Testis (tissue), 2 donors: ENCODE measurements around the gene HOXA5.

Source experiments
- POLR2A ChIP-seq: fragments of 450-650 bp; IDR thresholded peaks from one replicate; pipeline ENCODE4 v1.6.1; 2017; ENCODE audit warnings: antibody characterized with exemption, mild to moderate bottlenecking, moderate library complexity
- TF ChIP-seq, protein P1 (sequence below), 3 experiments: fragments of 450-650 bp in 2 of 3; fragments of 200-600 bp in 1 of 3; sonication (generic) in 1 of 3; IDR thresholded peaks; one replicate each; pipeline ENCODE4 v1.5.1; 2016 to 2019; ENCODE audit warnings: antibody characterized with exemption in 3 of 3, mild to moderate bottlenecking in 2 of 3, moderate library complexity in 1 of 3

DNA sequence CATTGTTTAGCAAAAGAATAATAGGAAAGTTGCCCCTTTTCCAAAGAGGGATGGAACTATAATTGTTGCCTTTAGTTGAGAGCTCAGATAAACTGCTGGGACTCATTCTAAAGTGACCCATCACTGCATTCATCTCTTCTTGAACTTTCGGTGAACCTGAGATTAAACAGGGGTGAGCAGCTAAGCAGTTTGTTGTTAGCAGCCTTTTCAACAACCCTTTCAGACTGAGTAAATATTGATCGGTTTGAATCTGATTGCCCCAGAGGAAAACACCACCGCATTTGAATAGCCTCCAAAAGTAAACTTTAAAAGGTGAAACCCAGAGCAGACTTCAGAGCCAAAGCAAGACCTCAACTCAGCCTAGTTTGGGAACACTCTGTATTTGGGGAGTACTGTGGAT is 52.4 kb downstream of the HOXA5 start:
- TF ChIP-seq, protein P1, sequence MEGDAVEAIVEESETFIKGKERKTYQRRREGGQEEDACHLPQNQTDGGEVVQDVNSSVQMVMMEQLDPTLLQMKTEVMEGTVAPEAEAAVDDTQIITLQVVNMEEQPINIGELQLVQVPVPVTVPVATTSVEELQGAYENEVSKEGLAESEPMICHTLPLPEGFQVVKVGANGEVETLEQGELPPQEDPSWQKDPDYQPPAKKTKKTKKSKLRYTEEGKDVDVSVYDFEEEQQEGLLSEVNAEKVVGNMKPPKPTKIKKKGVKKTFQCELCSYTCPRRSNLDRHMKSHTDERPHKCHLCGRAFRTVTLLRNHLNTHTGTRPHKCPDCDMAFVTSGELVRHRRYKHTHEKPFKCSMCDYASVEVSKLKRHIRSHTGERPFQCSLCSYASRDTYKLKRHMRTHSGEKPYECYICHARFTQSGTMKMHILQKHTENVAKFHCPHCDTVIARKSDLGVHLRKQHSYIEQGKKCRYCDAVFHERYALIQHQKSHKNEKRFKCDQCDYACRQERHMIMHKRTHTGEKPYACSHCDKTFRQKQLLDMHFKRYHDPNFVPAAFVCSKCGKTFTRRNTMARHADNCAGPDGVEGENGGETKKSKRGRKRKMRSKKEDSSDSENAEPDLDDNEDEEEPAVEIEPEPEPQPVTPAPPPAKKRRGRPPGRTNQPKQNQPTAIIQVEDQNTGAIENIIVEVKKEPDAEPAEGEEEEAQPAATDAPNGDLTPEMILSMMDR (IDR thresholded peaks at IDR 0.05), result no peak
- no peak for TF ChIP-seq POLR2A
